GM19324 (cell line): ENCODE results near the gene TOGARAM1.
A peak's percentile ranks its signal among the peaks of the same experiment; 100 is the strongest.

Source experiments
- ATAC-seq: cut with Tn5 transposase; IDR thresholded peaks from one replicate; pipeline ENCODE4 v1.9.1; 2021; ENCODE audit warnings: mild to moderate bottlenecking, moderate library complexity; ENCODE audit not compliant: unreplicated experiment, low FRiP score

TOGARAM1 gene

GRCh38 chr14:45083976-45084722, 122.2 kb downstream of the TOGARAM1 start, which contains the start of gene PRPF39:
TSS of gene PRPF39 (plus strand) at chr14:45084116. CDS start at chr14:45095240, 11,124 bp downstream.
- peak; percentile 96 for ATAC-seq

GRCh38 chr14:45084946-45085346, 123.0 kb downstream of the TOGARAM1 start:
- ATAC-seq, result no peak

GRCh38 chr14:45089813-45090212, 127.8 kb downstream of the TOGARAM1 start:
- peak; percentile 43 for ATAC-seq

GRCh38 chr14:45091710-45092109, 129.7 kb downstream of the TOGARAM1 start:
- ATAC-seq, result no peak

- ATAC-seq, result no peak
Measured at GRCh38 chr14:45094275-45094674, 132.3 kb downstream of the TOGARAM1 start.

GRCh38 chr14:45095143-45095542, 133.2 kb downstream of the TOGARAM1 start:
- no peak for ATAC-seq

- ATAC-seq, result no peak
Measured at GRCh38 chr14:45096218-45096617, 134.2 kb downstream of the TOGARAM1 start.

- ATAC-seq, result no peak
Measured at GRCh38 chr14:45103806-45104205, 141.8 kb downstream of the TOGARAM1 start.

- no peak for ATAC-seq
Measured at GRCh38 chr14:45104561-45104960, 142.6 kb downstream of the TOGARAM1 start.

- ATAC-seq, result no peak
Measured at GRCh38 chr14:45112896-45113781, 151.1 kb downstream of the TOGARAM1 start.

GRCh38 chr14:45114327-45114726, 152.3 kb downstream of the TOGARAM1 start:
- ATAC-seq, result no peak

- ATAC-seq, result no peak
Measured at GRCh38 chr14:45118594-45118993, 156.6 kb downstream of the TOGARAM1 start.

- ATAC-seq, result no peak
Measured at GRCh38 chr14:45120096-45120495, 158.1 kb downstream of the TOGARAM1 start.

GRCh38 chr14:45123271-45123670, 161.3 kb downstream of the TOGARAM1 start:
- no peak for ATAC-seq
